ENCODE measurements around the gene ICA1. TPM values are rescaled to one million over a fixed set of nuclear protein-coding genes. Genes with fewer than 3 reads are reported as not detected.

Gene ICA1
- total RNA-seq = 1 to 10 TPM; 4.1 to 7.4 (median 5.8) TPM

- no peaks in the 10 kb centered on the region for H3K36me3 ChIP-seq
- intact Hi-C loops (cut with DNase I) = no loop called here
- H3K27me3 ChIP-seq = peaks cover 0 to 48% (median 7%) of the 10 kb centered on the region in 4 donors
- no peak for DNase-seq (ENCODE audit: extremely low spot score)
- peak within 1 kb of the TSS; percentile 63 to 74 (median 72) for H3K27ac ChIP-seq (replicated peaks in 1 of 4)
- H3K9me3 ChIP-seq = no peaks in the 10 kb centered on the region
- peak within 1 kb of the TSS; percentile 60 to 67 (median 62) for H3K4me3 ChIP-seq
- WGBS = under 1% methylated on average over 29 of the region's 109 CpGs
- H3K4me1 ChIP-seq = peaks cover 0 to 17% (median 13%) of the 10 kb centered on the region in 4 donors
- TF ChIP-seq POLR2A (IDR thresholded peaks at IDR 0.05; ENCODE audit: low read depth) (no peak), POLR2AphosphoS5 (IDR thresholded peaks at IDR 0.05) (peak; percentile 50 to 61), EP300 (IDR thresholded peaks at IDR 0.05) (no peak), CTCF (IDR thresholded peaks at IDR 0.05) (no peak)
Measured at GRCh38 chr7:8261711-8262695, at the start of gene ICA1. ICA1 (minus strand) TSS chr7:8262167; CDS start chr7:8235926, 26,241 bp downstream.

GRCh38 chr7:8310876-8311275 lies 48.9 kb upstream of the ICA1 start:
- Histone ChIP-seq H3K36me3 (no peaks in the 10 kb centered on the region), H3K27me3 (no peaks in the 10 kb centered on the region), H3K27ac (replicated peaks in 1 of 4) (no peak overlapping the region), H3K4me3 (no peak overlapping the region), H3K4me1 (no peaks in the 10 kb centered on the region), H3K9me3 (peaks cover 0 to 31% (median 5%) of the 10 kb centered on the region in 4 donors)
- TF ChIP-seq POLR2A (IDR thresholded peaks at IDR 0.05; ENCODE audit: low read depth) (no peak), CTCF (IDR thresholded peaks at IDR 0.05) (no peak), EP300 (IDR thresholded peaks at IDR 0.05) (no peak), POLR2AphosphoS5 (IDR thresholded peaks at IDR 0.05) (no peak)
- DNase-seq (ENCODE audit: extremely low spot score) = no peak
- WGBS = 85% methylated on average over 1 of the region's 1 CpG
- intact Hi-C loops (cut with DNase I) = no loop called here

GRCh38 chr7:8305625-8306388 lies 43.8 kb upstream of the ICA1 start:
- Histone ChIP-seq H3K27ac (replicated peaks in 1 of 4) (no peak overlapping the region), H3K9me3 (no peaks in the 10 kb centered on the region), H3K36me3 (no peaks in the 10 kb centered on the region), H3K27me3 (no peaks in the 10 kb centered on the region), H3K4me1 (no peaks in the 10 kb centered on the region), H3K4me3 (no peak overlapping the region)
- 81% methylated on average over 10 of the region's 10 CpGs for WGBS
- TF ChIP-seq EP300 (IDR thresholded peaks at IDR 0.05) (no peak), POLR2A (IDR thresholded peaks at IDR 0.05; ENCODE audit: low read depth) (no peak), POLR2AphosphoS5 (IDR thresholded peaks at IDR 0.05) (no peak)
- DNase-seq (ENCODE audit: extremely low spot score) = no peak
- intact Hi-C loops (cut with DNase I) = no loop called here

GRCh38 chr7:8305104-8305503 lies 43.1 kb upstream of the ICA1 start:
- no peak overlapping the region for H3K27ac ChIP-seq (replicated peaks in 1 of 4)
- no peaks in the 10 kb centered on the region for H3K9me3 ChIP-seq
- H3K4me1 ChIP-seq = no peaks in the 10 kb centered on the region
- no peaks in the 10 kb centered on the region for H3K27me3 ChIP-seq
- TF ChIP-seq EP300 (IDR thresholded peaks at IDR 0.05) = no peak
- no peak for TF ChIP-seq POLR2A (IDR thresholded peaks at IDR 0.05; ENCODE audit: low read depth)
- TF ChIP-seq POLR2AphosphoS5 (IDR thresholded peaks at IDR 0.05) = no peak
- TF ChIP-seq CTCF (IDR thresholded peaks at IDR 0.05) = no peak
- H3K4me3 ChIP-seq = no peak overlapping the region
- no peak for DNase-seq (ENCODE audit: extremely low spot score)
- intact Hi-C loops (cut with DNase I) = no loop called here
- 39% methylated on average over 2 of the region's 2 CpGs for WGBS
- no peaks in the 10 kb centered on the region for H3K36me3 ChIP-seq

Data from esophagus muscularis mucosa (tissue), 4 donors.